GM19351 (cell line): ENCODE results near the gene STUM.
A peak's percentile ranks its signal among the peaks of the same experiment; 100 is the strongest.
"Not testable (repeated sequence)": the region's sequence is repeated elsewhere in the genome, so short reads cannot be mapped to it uniquely, and the experiment has no call there.

ENCODE experiments used
- ATAC-seq: cut with Tn5 transposase; IDR thresholded peaks from one replicate; pipeline ENCODE4 v1.9.1; 2021; ENCODE audit warnings: mild to moderate bottlenecking, moderate library complexity; ENCODE audit not compliant: unreplicated experiment

The STUM gene

DNA sequence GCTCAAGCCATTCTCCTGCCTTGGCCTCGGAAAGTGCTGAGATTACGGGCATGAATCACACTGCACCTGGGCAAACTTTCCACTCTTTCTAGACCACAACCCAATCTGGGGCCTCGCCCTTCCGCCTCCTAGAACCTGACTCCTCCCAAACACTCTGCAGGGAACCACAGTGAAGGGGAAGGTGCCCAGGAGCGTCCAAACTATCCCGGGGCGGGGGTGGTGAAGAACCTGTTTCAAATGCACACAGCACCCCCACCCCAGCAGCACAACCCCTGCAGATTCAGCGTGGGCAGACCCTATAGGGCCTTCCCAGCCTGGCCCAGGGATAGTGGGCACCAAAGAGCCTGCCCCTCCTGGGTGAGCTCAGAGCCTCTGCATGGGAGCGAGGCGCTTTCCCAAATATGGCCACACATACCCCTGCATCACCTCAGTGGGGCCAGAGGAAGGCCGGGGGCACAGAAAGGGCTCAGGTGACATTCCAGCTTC is 86.9 kb downstream of the STUM start:
- ATAC-seq, result no peak

DNA sequence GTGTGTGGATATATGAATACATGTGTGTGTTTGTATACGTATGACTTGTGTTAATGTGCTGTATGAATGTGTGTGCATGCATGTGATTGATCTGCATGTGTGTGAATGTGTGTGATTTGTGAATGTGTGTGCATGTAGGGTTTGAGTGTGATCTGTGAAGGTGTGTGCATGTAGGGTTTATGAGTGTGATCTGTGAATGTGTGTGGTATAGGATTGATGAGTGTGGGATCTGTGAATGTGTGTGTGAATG is 88.2 kb downstream of the STUM start:
- no peak for ATAC-seq

DNA sequence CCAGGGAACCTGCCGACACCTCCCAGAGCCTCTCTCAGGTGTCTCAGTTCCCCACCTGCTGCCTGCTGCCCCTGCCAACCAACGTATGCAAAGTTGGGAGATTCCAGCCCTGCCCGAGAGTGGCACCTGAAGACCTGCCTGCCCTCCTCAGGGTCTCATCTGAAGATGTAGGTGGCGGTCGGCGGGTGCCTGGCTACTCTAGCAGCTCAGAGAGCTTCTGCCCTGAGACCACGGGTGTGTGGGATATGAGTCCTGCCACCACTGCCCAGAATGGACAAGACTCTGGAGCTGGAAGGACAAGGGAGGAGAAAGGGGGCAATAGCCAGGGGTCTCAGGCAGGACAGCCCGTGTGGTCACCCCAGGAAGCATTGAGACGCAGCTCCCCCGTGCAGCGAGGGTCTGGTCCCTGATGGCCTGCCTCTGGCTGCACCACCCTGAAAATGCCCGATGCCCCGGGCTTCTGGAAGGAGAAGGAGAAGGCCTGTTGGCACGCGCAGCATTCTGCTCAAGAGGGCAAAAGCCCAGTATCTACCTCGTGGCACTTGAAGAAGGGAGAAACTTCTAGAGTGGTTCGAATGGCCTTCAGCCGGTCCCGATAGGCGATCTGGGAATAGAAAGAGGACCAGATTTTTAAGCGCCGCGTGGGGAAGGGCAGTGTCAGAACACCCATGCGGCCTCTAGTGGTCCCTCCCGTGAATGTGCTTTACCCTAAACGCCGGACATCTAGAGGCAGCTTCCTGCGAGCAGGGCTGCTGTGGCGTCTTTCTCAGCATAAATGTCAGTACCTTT is 88.8 kb downstream of the STUM start:
- ATAC-seq, result no peak

DNA sequence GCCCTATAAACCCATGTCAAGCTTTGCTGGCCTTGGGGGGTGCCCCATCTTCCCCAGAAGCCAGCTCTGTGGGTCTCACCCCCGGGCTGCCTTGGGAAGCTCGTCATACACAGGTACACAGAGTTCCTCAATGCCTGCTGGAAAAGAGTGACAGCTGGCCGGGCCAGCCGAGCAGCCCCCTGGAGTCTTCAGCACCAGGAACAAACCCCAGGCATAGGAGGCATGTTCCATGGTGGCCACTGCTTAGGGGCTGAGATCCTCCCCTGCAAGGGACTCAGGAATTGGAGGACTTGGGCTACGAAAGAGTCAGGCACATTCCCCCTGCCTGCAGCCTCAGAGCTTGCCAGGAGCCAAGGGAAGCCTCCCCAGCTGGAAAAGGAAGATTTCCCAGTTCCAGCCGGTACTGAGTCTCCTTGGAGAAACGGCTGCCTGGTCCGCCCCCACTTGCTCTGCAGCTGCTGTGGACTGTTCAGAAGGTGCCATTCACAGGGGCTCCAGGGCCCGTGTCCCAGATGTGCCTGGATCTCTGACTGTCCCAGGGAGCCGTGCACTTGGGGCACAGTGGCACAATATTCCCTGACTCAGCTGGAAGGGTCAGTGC is 89.5 kb downstream of the STUM start:
- ATAC-seq, result no peak

DNA sequence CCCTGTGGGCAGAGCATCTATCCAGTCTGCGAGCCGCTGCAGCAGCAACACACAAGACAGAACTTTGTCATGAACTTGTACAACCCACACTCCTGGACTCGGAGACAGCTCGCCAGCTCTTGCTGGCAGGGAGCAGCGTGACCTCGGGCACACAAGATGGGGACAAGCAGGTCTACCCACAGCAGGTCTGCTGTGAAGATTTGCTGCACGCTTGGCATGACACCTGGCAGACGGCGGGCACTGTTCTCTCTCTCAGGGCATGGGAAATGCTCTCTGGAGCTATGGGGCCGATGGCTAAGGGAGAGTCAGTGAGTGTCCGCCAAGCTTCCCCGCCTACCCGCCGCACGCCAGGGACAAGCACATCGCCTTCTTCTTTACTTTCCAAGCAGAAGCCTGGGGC is 90.0 kb downstream of the STUM start:
- ATAC-seq, result no peak

DNA sequence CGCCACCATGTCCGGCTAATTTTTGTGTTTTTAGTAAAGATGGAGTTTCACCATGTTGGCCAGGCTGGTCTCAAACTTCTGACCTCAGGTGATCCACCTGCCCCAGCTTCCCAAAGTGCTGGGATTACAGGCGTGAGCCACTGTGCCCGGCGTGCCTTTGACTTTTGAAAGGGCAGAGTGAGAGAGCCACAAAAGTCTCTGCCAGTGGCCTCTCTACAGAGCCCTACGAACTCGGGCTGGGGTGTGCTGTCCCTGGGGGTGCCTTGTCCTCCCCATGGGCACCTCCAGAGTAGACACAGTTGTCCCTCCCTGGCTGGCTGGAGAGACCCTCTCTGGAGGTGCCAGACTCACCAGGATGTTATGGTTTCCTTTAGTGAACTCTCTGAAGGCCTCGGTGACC is 90.6 kb downstream of the STUM start:
- ATAC-seq, result not testable (repeated sequence)

DNA sequence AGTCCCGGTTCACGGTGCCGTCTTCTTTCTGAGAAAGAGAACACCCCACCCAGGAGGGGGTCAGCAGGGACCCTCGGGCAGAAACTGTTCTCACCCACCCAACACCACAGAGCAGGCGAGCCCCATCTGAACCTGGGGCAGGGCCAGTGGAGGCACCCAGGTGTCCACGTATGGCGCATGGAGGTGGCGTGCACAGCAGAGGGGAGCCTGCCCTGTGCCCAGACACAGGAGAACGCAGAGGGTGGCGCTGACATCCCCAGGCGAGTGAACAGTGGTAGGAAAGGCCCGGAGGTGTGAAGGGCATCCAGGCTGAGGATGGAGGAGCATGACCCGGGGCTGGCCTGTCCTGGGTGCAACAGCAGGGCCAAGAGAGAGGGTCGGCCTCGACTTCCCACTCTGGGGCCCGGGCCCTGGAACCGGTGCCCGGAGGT is 91.1 kb downstream of the STUM start:
- no peak for ATAC-seq

DNA sequence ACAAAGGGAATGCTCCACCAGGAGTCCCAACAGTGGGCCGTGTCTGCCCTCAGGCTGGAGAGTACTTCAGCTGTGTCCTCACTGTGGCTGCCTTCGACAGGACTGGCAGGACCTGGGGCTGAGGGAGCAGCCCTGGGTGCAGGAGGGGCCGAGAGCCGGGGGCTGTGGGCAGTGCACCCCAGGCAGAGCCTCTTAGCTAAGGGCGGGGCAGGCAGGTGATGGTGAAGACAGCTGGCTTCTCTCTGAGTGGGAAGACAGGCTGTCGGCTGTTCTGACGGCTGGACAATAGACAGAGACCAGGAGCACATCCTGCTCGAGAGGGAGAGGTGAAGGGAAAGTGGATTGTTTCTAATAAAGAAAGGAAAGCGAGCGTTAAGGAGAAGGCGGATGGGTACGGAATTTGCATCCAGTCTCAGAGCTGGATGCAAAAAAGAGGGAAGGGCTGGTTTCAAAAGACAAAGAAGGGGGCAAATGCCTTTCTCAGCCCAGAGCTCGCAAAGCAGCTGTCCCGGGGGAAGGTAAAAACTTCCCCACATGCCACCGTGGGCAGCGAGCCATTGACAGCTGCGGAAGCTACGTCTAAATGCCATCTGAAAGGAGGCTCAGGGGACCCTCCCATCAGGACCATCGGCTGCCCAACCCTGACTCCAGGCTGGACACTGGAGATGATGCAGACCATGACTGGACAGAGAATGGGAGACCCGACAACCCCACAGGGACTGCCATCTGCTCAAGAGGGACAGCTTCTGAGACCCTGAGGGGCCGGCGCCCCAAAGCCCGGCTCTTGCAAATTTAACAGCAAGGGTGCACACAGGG is 92.0 kb downstream of the STUM start:
- ATAC-seq, result no peak

DNA sequence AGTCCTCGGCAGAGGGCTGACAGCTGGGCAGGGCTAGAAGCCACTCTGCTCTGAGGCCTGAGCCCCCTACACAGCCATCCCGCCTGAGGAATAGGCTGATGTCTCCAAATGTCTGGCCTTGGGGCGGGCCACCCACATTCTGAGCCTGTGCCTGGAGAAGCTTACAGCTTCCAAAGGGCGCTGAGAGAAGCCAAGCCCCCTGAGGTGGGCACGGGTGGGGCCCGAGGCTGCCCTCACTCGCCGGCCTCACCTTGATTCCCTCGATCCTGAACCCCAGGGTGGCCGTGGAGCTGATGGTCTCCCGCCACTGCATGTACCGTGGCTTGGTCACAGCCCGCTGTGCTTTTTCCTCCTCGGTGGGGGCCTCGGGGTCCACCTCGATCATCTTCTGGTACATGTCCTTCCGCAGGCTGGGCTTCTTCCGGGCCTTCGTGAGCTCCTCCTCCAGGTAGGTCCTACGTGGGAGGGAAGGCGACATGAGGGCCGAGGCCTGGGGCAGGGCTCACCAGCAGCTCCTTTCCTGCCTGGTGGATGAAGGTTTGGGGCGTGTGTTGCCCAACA is 93.2 kb downstream of the STUM start:
- ATAC-seq, result no peak

DNA sequence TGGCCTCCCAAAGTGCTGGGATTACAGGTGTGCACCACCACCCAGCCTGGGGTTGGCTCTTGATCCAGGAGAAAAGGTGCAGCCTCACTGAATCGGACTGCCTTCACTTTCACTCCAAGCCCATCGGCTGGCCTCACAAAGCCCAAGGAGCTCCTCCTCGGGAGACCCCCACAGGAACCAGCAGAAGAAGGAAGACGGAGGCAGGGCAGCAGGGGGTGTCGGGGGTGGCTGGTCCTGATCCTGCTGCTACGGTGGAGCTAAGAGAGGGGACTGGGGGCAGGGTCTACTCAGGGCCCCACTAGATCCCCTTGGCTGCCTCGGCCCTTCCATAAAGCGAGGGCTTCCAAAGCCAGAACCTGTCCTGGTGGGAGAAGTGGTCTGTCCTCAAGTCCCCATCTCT is 93.9 kb downstream of the STUM start:
- no peak for ATAC-seq

DNA sequence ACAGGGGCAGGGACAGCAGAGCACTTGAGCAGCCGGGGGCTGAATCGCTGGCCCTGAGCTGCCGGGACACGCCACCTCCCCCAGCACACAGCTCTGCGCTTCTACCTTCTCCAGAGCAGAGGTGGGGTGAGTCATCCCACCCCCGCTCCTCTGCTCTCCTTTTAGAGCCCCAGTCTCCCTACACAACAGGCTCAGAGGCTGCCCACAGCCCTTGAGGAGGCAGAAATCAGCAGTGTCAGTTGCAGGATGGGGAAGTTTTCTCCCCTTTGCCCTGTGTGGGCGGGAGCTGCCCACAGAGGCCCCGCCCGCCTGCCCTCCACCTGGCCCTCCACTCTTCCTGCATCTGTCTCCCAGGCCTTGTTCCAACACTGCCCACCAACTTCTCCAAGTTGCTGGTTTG is 94.6 kb downstream of the STUM start:
- peak; percentile 67 for ATAC-seq

DNA sequence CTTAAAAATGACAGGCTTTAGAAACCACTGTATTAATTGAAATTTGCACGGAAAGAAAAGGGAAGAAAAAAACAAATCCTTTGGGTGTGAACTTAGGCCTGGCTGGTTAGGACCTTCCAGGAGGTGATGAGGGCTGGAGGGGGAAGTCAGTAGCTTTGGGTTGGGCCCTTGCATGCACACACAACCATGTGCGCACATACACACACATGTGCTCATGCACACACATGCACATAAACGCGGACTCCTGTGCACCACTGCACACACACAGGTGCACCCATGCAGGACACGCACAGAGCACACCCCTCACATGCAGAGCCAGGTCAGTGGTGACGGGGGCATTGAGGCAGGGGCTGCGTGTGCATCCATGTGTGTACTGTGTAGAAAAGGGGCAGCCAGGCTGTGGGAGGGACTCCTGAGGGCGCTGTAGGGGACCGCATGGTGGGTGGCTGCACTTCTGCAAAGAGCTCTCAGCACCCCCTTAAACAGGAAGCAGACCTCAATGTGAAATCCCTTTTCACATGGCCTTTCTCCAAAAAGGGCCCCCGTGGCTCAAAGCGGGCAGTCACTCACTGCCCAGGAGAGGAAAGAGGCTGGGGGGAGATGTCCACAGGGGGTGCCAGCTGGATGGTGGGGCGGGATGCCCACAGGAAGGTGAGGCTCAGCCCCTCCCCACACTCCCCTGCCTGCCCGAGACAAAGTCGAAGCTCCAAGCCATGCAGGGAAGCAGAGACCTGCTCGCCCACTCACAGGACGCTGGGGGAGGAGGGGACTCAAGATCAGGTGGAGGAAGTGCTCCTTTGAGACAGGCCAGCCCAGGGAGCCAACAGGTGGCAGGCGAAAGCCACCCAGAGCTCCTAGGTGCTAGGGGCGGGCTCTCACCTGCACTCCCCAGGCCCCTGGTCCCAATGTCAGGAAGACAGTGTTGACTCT is 95.3 kb downstream of the STUM start:
- peak; percentile 59 for ATAC-seq

DNA sequence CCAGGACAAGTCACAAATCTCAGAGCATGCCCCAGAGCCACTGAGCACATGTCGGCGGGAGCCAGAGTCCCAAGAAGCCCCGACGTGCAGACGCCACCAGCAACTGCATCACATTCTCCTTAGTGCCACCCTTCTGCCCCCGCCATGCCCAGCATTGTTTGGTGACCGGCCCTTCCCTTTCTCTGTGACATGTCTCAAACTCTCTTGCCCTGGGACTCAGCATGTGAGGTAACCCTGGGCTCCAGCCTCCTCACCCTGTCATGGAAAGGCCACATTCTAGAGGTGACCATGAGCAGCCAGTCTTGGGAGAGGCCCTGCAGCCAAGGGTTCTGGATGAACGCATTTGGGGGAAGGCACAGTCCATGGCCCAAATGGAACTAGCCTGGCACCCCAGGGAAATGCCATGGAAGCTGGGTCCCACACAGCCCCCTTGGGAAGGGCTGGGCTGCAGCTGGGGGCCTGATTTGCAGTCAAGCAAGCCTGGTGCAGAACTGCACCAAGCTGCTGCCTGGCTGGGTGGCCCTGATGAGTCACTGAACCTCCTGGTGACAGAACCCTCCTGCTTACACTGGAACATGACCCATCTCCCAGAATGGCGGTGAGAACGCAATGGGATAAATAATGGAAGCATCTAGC is 96.1 kb downstream of the STUM start:
- no peak for ATAC-seq

DNA sequence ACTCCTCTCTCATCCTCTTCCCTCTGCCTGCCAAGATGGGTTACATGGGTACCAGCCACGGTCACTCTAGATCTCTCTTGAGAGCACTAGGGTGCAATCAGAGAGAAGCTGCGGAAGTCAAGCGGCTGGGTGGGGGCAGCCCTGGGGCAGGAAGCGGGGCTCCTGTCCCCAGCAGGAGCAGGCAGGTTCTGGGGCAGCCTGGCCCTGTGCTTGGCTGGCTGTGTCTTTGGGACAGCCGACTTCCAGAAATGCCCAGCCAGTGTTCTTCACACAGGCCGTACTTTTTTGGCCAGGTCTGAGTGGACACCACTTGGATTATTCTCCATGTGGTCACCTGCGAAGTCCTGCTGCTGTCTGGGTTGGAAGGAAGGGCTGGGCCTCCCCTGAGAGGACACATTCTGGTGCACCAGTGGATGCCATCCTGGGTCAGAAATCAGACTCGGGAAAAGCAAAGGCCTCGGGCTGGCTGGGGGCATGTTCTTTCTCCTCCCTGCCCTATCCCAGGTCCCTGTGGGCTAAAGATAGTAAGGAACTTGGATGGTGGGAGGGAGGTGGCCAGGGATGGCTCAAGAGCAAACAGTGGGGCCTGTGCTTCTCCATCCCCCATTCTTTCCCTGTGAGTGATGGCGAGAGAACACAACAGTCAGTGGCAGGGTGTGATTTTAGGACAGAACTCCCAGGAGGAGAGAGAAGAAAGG is 96.9 kb downstream of the STUM start:
- no peak for ATAC-seq

DNA sequence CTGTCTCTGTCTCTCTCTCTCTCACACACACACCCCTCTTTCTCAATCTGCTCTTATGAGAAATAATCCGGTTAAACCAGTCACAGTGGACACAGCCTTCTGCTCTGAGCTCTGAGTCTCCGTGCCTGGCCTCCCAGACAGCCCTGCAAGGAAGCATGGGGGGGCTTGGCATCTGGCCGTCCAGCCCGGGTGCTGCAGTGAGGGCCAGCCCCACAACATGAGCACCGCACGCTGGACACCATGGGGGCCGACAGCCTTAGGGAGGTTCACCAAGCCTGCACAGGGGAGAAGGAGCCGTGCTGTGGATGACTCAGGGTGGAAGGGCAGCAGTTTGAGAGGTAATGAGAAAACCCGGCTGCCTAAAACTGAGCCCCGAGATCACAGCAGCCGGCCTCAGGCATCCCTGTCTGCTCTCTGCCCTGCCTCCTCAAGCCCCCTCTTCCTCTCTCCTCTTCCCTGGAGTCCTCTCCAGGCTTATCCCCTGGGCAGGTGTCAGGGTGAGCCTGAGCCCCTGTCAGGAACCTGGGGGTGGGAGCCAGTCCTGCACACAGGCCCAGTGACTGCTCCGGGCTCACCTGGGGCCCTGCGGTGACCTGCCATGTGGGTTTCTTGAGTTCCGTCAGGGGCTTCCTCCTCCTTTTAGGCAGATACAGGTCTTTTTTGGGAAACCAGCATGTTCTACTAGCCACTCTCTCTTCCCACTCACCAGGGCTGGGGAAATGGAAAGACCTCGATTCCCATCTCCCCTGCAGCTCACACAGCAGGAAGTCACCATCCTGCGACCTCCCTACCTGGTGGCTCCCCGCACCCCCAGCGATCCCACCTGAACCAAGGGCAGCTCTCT is 97.7 kb downstream of the STUM start:
- ATAC-seq, result no peak

DNA sequence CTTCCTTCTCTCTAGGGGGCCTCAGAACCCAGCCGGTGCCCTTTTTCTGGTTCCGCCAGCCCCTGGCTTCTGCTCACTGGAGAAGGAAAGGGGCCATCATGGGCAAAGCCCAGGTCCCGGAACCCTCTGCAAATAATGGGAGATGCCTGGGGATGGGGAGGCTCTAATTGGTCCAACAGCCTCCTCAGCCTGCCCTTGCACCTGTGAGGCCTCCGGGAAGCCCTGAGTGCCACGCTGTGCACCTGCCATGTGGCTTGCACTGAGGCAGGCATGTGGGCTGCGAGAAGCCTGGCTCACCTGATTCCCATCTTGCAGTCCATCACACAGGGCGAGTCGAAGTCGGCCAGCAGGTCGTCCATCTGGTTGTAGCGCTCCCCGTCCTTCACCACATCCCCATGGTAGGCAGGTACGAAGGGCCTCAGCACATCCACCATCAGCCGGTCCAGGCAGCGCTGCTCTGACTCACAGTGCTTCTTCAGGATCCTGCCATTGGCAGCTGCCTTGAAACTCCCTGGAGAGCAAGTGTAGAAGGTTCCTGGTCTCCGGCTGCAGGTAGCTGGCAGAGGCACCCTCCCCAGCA is 98.4 kb downstream of the STUM start:
- ATAC-seq, result no peak

DNA sequence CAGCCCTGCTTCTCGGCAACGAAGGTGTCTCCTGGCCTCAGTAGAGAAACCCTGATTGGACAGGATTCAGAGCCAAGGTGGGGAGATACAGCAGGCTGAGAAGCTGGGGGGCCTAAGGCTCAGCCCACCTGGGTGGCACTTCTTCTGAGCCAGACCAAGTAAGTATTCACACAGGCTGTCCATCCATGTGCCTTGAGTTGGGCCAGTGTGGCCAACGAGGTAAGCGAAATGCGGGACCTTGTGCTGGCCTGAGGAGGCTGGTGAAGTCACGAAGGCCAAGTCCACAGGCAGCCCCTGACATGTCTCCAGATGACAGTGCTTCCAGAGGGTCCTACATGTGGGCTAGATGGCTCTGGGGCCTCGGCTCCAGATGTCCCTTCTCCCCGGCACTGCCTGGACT is 99.2 kb downstream of the STUM start:
- no peak for ATAC-seq

DNA sequence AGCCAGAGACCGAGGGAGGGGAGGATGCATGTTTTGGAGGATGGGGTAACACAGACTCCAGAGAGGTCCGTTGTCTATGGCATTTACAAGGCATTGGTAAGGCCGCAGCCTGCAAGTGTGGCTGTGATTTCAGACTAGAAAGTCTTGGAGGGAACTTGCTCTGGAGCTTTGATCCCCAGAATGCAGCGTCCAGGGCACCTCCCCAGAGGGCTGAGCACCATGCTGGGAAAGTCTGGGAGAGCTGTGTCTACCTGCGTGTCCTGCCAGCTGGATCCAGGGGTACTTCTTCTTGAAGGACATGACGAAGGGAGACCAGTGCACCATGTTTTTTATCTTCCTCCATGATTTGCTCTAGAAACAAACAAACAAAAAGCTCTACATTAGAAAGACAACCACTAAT is 99.9 kb downstream of the STUM start:
- ATAC-seq, result no peak
